Rectal smooth muscle tissue (tissue), 1 donor: ENCODE measurements around the gene WSCD1.

Source experiments
- H3K27ac ChIP-seq: one replicate; pipeline ENCODE4 v1.7.0; 2013; ENCODE audit warnings: low read depth, low read length, inconsistent platforms
- H3K27me3 ChIP-seq: one replicate; pipeline ENCODE4 v1.7.0; 2013; ENCODE audit warnings: low read length; ENCODE audit not compliant: control insufficient read depth, insufficient read depth
- H3K36me3 ChIP-seq: one replicate; pipeline ENCODE4 v1.7.0; 2013; ENCODE audit warnings: low read length; ENCODE audit not compliant: control insufficient read depth, insufficient read depth
- H3K4me1 ChIP-seq: one replicate; pipeline ENCODE4 v1.7.0; 2013; ENCODE audit warnings: low read length; ENCODE audit not compliant: control insufficient read depth, insufficient read depth
- H3K4me3 ChIP-seq: one replicate; pipeline ENCODE4 v1.7.0; 2013; ENCODE audit warnings: low read length
- H3K9ac ChIP-seq: one replicate; pipeline ENCODE4 v1.7.0; 2013; ENCODE audit warnings: low read length

WSCD1 gene

GRCh38 chr17:6104956-6105648 lies 34.9 kb downstream of the WSCD1 start:
- no peak overlapping the region for H3K4me3 ChIP-seq
- H3K27ac ChIP-seq: no peak overlapping the region
- no peaks in the 10 kb centered on the region for H3K4me1 ChIP-seq

GRCh38 chr17:6105649-6106007 lies 35.4 kb downstream of the WSCD1 start:
- no peaks in the 10 kb centered on the region for H3K36me3 ChIP-seq

More at GRCh38 chr17:6104956-6105648, 34.9 kb downstream of the WSCD1 start:
- H3K27me3 ChIP-seq: no peaks in the 10 kb centered on the region
- no peak overlapping the region for H3K9ac ChIP-seq
- no peaks in the 10 kb centered on the region for H3K36me3 ChIP-seq

GRCh38 chr17:6106212-6106611 lies 36.0 kb downstream of the WSCD1 start:
- Histone ChIP-seq H3K27me3 (no peaks in the 10 kb centered on the region), H3K36me3 (no peaks in the 10 kb centered on the region), H3K27ac (no peak overlapping the region), H3K4me3 (no peak overlapping the region), H3K9ac (no peak overlapping the region), H3K4me1 (no peaks in the 10 kb centered on the region)

More at GRCh38 chr17:6105649-6106007, 35.4 kb downstream of the WSCD1 start:
- Histone ChIP-seq H3K4me1 (no peaks in the 10 kb centered on the region), H3K27me3 (no peaks in the 10 kb centered on the region), H3K9ac (no peak overlapping the region), H3K27ac (no peak overlapping the region), H3K4me3 (no peak overlapping the region)

- H3K27ac ChIP-seq: no peak overlapping the region
- no peaks in the 10 kb centered on the region for H3K36me3 ChIP-seq
- H3K4me3 ChIP-seq: no peak overlapping the region
- no peaks in the 10 kb centered on the region for H3K4me1 ChIP-seq
- no peak overlapping the region for H3K9ac ChIP-seq
- no peaks in the 10 kb centered on the region for H3K27me3 ChIP-seq
Observed at GRCh38 chr17:6107791-6108190, 37.6 kb downstream of the WSCD1 start.

- Histone ChIP-seq H3K9ac (no peak overlapping the region), H3K4me1 (no peaks in the 10 kb centered on the region), H3K27ac (no peak overlapping the region), H3K27me3 (no peaks in the 10 kb centered on the region), H3K36me3 (no peaks in the 10 kb centered on the region), H3K4me3 (no peak overlapping the region)
Observed at GRCh38 chr17:6108382-6108781, 38.2 kb downstream of the WSCD1 start.

- Histone ChIP-seq H3K4me3 (no peak overlapping the region), H3K36me3 (no peaks in the 10 kb centered on the region), H3K9ac (no peak overlapping the region), H3K4me1 (no peaks in the 10 kb centered on the region), H3K27me3 (no peaks in the 10 kb centered on the region), H3K27ac (no peak overlapping the region)
Observed at GRCh38 chr17:6108987-6109386, 38.8 kb downstream of the WSCD1 start.

GRCh38 chr17:6109536-6109935 lies 39.4 kb downstream of the WSCD1 start:
- no peak overlapping the region for H3K9ac ChIP-seq
- H3K4me3 ChIP-seq: no peak overlapping the region
- H3K27me3 ChIP-seq: no peaks in the 10 kb centered on the region
- H3K27ac ChIP-seq: no peak overlapping the region
- no peaks in the 10 kb centered on the region for H3K36me3 ChIP-seq
- H3K4me1 ChIP-seq: no peaks in the 10 kb centered on the region

- H3K4me1 ChIP-seq: no peaks in the 10 kb centered on the region
- no peak overlapping the region for H3K27ac ChIP-seq
- H3K9ac ChIP-seq: no peak overlapping the region
- no peaks in the 10 kb centered on the region for H3K27me3 ChIP-seq
- no peak overlapping the region for H3K4me3 ChIP-seq
- H3K36me3 ChIP-seq: no peaks in the 10 kb centered on the region
Observed at GRCh38 chr17:6110088-6110487, 39.9 kb downstream of the WSCD1 start.

- Histone ChIP-seq H3K27ac (no peak overlapping the region), H3K4me3 (no peak overlapping the region), H3K36me3 (no peaks in the 10 kb centered on the region), H3K27me3 (no peaks in the 10 kb centered on the region), H3K4me1 (no peaks in the 10 kb centered on the region), H3K9ac (no peak overlapping the region)
Observed at GRCh38 chr17:6110592-6110991, 40.4 kb downstream of the WSCD1 start.

- no peaks in the 10 kb centered on the region for H3K4me1 ChIP-seq
- no peak overlapping the region for H3K27ac ChIP-seq
- no peaks in the 10 kb centered on the region for H3K27me3 ChIP-seq
- H3K36me3 ChIP-seq: no peaks in the 10 kb centered on the region
- H3K4me3 ChIP-seq: no peak overlapping the region
- H3K9ac ChIP-seq: no peak overlapping the region
Observed at GRCh38 chr17:6120351-6120750, 50.2 kb downstream of the WSCD1 start.

GRCh38 chr17:6124856-6125255 lies 54.7 kb downstream of the WSCD1 start:
- H3K4me3 ChIP-seq: no peak overlapping the region
- H3K27me3 ChIP-seq: no peaks in the 10 kb centered on the region
- H3K4me1 ChIP-seq: no peaks in the 10 kb centered on the region
- no peak overlapping the region for H3K9ac ChIP-seq
- no peaks in the 10 kb centered on the region for H3K36me3 ChIP-seq
- H3K27ac ChIP-seq: no peak overlapping the region

- no peak overlapping the region for H3K9ac ChIP-seq
- H3K36me3 ChIP-seq: no peaks in the 10 kb centered on the region
- H3K27me3 ChIP-seq: no peaks in the 10 kb centered on the region
- H3K27ac ChIP-seq: no peak overlapping the region
- H3K4me3 ChIP-seq: no peak overlapping the region
- no peaks in the 10 kb centered on the region for H3K4me1 ChIP-seq
Observed at GRCh38 chr17:6126768-6127167, 56.6 kb downstream of the WSCD1 start.

GRCh38 chr17:6134721-6135120 lies 64.5 kb downstream of the WSCD1 start:
- no peak overlapping the region for H3K4me3 ChIP-seq
- no peak overlapping the region for H3K9ac ChIP-seq
- no peaks in the 10 kb centered on the region for H3K4me1 ChIP-seq
- no peaks in the 10 kb centered on the region for H3K36me3 ChIP-seq
- no peak overlapping the region for H3K27ac ChIP-seq
- peaks cover 2% of the 10 kb centered on the region for H3K27me3 ChIP-seq
